Activated gamma-delta T cell (primary cell): Measurements from ENCODE around the gene SUN5.
"Not testable (repeated sequence)": the region's sequence is repeated elsewhere in the genome, so short reads cannot be mapped to it uniquely, and the experiment has no call there.

Experiments used
- DNase-seq: peaks from one replicate; lab custom pipeline; 2025; lab: John Stamatoyannopoulos, UW

SUN5 gene

DNA sequence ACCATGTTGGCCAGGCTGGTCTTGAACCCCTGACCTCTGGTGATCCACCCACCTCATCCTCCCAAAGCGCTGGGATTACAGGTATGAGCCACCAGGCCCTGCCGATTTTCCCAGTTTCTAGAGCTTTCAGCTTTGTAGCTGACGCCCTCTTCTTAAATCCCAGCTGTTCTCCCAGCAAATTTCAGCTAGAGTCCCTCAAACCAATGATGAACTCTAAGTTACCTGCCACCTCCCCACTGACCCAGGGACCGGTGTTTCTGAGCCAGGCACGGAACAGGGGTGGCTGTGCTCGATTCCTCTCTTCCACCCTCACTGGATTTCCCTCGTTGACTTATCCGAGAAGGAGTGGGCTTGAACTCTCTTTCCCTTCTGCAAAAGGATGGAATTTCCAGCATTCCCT lies 39.1 kb downstream of the SUN5 start:
- no peak for DNase-seq

GRCh38 chr20:32964575-32964974 lies 39.7 kb downstream of the SUN5 start:
- no peak for DNase-seq

GRCh38 chr20:32963176-32963575 lies 41.1 kb downstream of the SUN5 start:
- no peak for DNase-seq

GRCh38 chr20:32962646-32963045 lies 41.6 kb downstream of the SUN5 start:
- DNase-seq: not testable (repeated sequence)

DNA sequence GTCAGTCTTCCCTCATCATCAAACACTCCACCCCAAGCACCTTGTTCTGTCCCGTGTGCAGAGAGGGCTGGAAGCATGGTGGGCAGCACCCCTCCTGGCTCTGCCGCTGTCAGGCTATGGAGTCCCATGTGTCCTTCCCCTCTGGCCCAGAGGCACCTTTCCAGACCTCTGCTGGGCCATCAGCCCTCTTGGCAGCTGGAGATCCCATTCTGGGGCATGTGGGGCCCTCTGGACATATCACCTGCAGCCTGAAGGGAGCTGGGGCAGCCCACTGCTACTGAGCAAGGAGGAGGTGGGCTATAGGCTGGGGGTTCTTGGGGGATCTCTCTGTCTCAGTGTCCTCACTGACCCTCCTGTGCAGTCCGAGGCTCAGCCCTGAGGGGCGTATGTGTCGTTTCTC lies 42.2 kb downstream of the SUN5 start:
- no peak for DNase-seq

- DNase-seq: no peak
Measured at GRCh38 chr20:32960849-32961731, 43.1 kb downstream of the SUN5 start.

DNA sequence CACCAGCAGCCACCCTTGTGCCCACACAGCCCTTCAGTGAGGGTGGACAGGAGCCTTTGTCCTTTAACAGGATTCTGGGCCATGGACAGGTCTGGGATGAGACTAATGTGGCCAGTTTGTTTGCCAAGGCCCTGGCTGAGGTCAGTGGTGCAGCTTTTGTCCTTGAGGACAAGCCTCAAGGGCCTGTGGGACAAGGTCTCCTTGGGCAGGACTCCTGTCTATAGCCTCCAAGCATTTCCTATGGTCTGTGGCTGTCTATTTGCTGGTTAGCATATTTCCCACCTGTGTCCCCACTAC lies 44.1 kb downstream of the SUN5 start:
- DNase-seq: no peak

GRCh38 chr20:32959351-32960221 lies 44.6 kb downstream of the SUN5 start:
- no peak for DNase-seq

DNA sequence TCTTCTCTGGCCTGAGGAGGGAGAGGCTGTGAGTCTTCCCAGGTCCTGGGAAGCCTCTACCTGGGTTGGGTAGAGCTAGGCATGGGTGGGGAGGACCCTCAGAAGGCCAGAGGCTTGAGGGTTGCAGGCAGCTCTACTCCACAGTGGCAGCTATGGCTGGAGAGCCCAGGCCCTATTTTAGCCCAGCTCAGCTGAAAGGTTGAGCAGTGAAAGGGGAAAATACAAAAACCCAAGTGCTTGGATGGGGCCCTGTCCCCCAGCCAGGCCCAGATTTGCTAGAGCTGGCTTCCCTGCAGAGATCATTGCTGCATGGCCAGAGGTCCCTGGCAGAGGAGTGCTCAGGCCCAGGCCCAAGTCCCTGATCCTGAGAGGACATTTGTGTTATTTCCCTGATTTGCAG lies 45.7 kb downstream of the SUN5 start:
- no peak for DNase-seq

DNA sequence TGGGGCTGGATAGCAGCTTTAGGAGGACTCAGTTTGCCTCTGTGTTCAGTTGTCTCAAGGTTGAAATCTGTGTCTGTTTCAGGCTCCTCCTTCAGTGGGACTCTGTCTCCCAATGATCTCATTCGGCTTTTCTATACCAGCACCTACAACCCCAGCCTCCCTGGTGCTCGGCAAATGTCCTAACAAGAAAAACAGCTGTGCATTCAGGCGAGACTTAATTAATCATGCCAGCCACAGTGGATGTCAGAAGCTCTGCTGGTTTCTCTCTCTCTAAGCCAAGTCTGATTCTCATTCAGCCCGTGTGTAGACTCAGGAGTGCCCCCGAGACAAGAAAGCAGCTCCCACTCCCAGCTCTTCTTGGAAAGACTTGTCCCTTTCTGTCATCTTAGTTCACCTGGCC lies 46.8 kb downstream of the SUN5 start:
- DNase-seq: no peak

- DNase-seq: not testable (repeated sequence)
Measured at GRCh38 chr20:32950539-32950938, 53.7 kb downstream of the SUN5 start.

DNA sequence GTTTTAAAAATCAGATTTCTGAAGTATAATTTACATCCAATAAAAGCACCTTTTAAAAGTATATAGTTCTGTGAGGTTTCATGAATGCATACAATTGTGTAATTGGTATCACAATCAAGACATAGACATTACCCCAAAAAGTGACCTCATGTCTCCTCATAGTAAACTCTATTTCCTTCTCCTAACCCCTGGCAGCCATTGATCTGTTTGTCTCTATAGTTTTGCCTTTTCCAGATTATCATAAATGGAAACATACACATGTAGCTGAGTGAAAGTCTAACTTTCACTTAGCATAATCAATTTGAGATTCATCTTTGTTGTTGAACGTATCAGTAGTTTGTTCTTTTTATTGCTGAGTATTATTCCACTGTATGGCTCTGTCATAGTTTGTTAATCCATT lies 57.6 kb downstream of the SUN5 start:
- no peak for DNase-seq

- no peak for DNase-seq
Measured at GRCh38 chr20:32945710-32946221, 58.5 kb downstream of the SUN5 start.

GRCh38 chr20:32943490-32944052 lies 60.7 kb downstream of the SUN5 start:
- DNase-seq: no peak

- no peak for DNase-seq
Measured at GRCh38 chr20:32941155-32941885, 62.9 kb downstream of the SUN5 start.

DNA sequence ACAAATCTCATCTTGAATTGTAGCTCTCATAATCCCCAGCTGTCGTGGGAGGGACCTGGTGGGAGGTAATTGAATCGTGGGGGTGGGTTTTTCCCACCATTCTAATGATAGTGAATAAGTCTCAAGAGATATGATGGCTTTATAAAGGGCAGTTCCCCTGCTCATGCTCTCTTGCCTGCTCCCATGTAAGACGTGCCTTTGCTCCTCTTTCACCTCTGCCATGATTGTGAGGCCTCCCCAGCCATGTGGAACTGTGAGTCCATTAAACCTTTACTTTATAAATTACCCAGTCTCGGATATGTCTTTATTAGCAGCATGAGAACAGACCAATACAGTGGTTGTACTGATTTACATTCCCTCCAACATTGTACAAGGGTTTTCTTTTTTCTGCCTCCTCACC lies 69.7 kb downstream of the SUN5 start:
- DNase-seq: no peak
